Inflammatory macrophage treated with lipopolysaccharide for 1 hour (primary cell): ENCODE measurements around the gene KLHL29.
"Not testable (repeated sequence)": the region's sequence is repeated elsewhere in the genome, so short reads cannot be mapped to it uniquely, and the experiment has no call there.

Experiments
- DNase-seq, 2 donors: peaks; one replicate each; pipeline ENCODE4 v3.0.0-alpha.2; 2020 to 2022

KLHL29 gene

DNA sequence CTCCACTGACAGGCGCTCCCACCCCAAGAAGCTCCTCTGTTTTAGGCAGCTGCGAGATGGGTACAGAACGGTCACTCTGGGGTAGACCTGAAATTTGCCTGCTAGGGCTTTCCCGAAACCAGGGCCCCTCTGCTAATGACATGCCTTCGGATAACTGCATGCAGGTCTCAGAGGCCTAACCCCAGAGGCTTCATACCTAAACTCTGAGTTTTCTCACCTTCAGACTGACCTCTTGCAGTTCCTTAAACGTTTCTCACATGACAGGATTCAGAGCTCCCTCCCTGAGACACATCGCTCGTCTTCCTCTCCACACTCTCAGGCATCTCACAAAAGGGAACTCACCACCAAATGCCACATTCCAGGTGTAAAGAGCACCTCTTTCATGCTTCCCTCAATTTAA lies 11.3 kb upstream of the KLHL29 start:
- no peak for DNase-seq

DNA sequence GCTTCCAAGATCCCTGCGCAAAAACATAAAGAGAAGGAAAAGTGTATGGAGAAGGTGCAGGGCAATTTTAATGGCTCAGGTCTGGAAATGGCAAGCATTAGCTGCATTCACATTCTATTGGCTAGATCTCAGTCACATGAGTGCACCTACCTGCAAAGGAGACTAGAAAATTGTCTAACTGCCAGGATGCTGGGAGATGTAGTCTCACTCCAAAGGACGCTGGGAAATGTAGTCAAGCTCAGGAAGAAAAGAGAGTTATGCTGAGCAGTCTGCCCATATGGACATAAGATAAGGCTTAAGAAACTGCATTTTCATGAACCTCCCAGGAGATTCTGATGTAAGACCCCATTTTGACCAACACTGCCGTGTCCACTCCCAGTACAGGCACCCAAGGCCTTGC lies 9.5 kb upstream of the KLHL29 start:
- no peak for DNase-seq

DNA sequence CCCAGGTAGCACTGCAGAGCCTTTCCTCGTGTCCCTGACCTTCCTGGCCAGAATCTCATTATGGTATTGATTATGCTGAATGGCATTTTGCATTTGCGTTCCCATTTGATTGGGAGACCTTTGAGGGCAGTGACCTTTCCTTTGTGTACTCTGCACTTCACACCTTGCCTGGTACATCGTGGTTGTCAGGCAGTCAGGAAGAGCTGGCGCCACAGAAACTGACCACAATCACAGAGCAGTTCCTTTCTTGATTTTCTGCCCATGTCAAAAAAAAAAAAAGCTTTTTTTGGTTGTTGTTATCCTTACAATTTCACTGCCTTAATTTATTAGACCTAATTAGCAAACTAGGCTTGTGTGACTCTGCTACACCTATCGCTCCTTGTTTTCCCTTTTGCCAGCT lies 8.9 kb upstream of the KLHL29 start:
- no peak for DNase-seq

DNA sequence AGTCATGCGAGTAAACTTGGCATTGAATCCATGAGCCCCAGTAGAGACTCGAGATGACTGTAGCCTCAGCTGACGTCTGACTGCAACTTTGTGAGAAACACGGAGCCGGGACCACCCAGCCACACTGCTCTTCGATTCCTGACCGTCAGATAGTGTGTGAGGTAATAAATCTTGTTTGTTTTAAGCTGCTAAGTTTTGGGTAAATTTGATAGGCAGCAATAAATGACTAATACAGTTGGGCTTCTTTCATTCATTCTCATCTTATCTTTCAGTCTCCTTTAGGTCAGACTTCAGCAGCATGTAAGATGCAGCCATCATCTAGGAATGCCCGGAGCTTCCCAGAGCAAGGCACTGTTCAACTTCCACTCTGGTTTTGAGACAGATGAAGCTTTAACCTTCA lies 8.0 kb upstream of the KLHL29 start:
- DNase-seq: no peak

DNA sequence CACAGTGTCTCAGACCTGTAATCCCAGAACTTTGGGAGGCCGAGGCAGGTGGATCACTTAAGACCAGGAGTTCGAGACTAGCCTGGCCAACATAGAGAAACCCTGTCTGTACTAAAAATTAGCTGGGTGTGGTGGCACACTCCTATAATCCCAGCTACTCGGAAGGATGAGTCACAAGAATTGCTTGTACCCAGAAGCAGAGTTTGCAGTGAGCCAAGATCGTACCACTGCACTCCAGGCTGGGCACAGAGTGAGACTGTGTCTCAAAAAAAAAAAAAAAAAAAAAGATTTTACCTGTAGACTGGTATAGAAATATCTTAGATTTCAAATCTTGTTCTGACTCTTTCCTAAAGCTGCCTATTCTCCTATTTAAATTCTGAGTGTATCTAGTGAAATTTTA lies 7.2 kb upstream of the KLHL29 start:
- DNase-seq: no peak

DNA sequence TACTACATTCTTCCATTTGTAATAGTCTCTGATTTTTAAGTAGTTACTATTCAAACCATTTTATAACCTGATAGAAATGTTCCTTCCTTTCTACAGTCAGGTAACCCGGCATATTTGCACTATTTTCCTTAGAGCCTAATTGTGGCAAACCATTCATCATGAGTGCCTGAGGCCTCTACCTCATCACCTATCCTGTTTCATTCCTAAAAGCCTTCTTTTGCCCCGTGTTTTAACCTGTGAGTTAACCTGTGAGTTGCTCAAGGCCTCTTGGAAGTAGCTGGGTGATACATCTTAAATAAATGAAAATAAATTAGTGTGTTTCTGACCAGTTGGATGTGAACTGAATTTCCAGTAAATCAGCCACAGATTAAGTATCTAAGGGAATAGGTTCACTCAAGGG lies 6.5 kb upstream of the KLHL29 start:
- no peak for DNase-seq

DNA sequence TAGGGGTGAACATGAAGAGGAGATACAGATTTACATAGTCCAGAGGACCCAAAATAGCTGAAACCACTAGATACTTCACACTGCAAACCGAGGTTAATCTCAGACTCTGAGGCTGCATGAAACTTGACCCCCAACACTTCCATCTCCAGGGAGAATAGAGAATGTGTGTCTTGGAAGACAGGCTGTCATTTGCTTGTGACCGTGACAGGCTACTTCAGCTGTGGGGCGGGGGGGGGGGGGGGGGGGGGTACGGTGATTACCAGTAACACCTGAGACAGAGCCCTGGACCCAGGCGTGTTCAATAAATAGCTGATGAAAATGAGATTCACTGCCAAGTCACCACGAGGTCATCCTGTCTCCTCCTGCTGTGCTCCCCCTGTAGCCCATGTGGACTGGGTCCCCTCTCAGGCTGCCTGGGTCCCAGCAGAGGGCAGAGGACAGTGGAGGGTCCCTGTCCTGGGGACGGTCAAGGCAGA lies 5.7 kb upstream of the KLHL29 start:
- DNase-seq: no peak

DNA sequence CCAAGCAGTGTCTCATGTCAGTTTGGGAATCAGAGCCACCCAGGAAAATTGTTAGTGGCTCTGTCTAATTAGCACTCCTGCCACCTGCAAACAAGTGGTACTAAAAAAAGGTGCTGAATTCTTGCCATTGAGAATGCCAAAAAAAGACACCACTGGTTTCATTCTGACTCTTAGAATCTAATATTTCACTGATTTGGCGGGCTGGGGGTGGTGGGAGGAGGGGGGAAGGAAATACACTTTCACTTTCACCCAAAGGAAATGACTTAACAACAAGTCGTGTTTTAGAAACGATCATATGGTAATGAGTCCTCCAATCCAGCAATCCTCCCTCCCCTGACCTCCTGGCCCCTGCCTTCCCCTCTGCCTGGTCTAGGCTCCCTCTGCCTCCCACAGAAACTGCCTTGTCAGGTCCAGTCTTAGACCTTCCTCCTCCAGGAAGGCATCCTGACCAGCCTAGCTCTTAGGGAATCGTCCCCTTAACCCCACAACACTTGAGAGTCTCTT lies 4.4 kb upstream of the KLHL29 start:
- DNase-seq: peak; percentile 34 to 38

DNA sequence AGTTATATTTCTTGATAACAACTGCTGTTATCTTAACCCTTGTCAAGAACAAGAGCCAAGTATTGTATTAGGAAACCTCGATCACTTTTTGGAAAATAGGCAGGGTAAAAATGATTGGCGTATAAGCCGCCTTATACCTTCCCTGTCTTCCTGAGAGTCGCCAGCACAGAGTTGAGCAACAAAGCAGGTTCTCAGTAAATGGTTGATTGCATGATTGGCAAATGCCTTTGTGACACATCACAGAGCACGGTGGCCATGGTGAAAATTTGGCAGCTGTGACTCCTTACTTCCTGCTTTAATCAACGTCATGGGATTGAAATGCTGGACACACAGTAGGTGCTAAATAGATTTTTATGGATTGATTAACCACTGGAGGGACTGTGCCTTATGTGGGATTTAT lies 3.9 kb upstream of the KLHL29 start:
- DNase-seq: peak; percentile 41 to 48

DNA sequence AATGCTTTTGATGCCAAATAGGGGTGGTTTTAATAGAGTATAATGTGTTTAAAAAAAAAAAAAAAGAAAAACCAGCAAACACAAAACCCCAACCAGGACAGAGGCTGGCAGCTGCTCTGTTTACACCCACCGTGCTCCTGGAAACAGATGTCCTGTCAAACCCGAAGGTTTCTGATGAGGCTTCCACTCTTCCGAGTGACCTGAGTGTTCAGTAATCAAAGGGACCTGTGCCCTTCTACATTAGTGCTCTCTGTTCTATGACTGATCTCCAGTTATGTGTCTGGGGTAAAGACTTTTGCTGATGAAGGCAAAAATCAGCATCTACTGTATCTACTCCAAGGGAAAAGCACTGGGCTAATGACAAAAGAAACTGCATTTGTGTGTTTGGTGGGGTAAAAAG lies 3.5 kb upstream of the KLHL29 start:
- DNase-seq: no peak

DNA sequence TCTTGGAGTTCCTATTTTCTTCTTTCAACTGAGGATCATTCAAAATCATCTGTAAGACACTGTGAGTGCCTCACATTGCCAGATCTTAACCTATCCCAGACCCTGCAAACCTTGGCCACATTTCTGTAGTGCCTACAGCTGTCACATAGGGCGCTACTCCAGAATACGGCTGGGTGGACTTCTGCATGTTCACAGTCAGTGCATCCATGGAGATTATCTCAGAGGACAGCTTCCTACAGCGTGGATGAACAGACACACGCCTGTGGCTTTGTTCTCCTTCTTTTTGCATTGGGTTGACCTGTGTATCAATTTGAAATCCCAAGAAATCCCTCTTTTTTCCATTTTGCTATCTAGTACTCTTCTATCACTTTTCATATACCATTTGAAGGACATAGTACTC lies 1.9 kb upstream of the KLHL29 start:
- no peak for DNase-seq

DNA sequence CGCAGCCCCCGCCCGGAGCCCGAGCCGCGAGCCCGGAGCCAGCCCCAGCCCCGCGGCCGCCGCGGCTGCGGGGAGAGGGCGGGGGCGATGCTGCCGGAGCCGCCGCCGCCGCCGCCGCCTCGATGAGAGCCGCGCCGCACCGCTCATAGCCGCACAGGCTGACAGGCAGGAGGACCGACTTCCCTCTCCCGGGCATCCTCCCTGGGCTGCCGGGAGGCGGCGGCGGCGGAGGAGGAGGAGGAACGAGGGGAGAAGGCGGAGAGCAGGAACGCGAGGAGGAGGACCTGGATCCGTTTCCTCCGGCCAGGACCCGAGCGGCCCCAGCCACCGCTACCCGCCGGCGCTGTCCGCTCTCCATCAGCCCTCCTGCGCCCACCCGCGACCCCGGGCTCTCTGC lies 370 bp downstream of the KLHL29 start:
- peak; percentile 19 to 20 for DNase-seq

DNA sequence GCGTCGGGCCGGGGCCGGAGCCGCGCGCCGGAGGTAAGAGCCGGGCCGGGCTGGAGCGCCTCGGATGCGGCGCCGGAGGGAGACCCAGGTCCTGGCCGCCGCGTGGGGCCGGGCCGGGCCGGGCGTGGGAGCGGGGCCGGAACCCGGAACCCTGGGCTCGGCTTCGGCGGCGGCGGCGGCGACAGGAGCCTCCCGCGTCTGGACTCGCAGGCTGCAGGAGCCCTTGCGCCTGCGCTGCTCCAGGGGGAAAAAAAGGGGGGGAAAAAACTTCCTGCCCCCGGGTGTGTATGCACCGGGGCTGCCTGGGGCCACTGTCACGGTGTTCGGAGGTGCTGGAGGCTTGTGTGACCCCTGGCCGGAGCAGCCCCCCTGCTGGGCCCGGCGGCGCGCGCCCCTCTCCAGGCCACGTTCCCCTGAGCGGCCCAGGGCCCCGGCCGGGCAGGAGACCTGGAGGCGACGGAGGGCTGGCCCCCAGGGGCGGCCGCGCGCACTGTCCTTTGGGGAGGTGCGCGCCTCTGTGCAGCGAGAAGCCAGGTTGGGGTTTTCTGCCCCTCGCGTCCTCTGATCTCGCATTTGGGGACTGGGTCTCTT lies 864 bp downstream of the KLHL29 start:
- DNase-seq: no peak

DNA sequence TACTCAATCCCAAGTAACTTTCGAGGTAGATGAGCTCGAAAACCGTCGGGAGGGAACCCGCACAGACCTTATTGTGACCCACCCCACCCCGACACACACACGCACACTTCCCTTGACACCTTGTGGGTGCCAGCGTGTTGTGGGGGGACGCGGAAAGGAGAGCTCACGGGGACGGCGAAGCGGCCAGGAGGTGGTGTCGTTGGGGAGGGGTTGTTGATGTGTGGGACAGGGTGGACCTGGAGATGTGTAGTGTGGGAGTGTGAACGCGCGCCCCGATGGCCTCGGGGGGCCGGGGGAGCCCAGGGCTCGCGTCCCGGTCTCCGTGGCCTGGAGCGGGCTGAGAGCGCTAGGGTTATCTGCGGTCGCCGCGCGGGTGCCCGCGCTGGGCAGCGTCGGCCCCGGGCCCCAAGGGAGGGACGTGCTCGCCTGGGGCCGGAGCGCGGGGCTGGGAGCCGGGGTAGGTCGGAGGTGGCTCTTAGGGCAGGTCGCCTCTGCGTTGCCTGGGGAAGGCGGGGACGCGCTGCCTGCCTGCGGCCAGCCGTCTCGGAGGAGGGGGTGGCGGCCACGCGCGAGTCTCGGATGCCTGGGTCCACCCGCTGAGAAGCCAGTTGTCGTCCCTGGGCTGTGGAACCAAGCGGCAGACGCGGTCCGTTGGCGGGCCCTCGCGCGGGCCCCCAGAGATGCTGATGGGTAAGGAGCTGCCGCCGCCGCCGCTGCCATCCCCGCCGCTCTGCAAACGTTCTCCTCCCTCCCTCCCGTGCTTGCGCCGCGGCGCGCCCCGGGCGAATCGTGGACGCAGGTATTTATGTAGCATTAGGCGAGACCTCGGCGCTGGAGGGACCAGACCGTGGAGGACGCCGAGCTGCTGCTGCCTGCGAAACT lies 1.6 kb downstream of the KLHL29 start:
- DNase-seq: no peak

DNA sequence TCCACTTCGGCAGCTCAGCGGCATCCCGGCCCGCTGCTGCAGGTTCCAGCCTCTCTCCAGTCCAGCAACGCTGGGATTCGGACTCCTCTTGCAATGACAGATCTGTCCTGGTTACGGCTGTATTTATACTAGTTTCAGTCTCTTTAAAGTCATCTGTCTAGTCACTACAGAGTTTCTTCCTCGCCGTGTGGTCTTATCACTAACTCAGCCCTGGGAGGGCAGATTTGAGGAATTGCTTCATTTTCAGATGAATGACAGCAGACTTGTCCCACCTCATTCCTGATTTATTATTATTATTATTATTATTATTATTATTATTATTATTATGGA lies 2.2 kb downstream of the KLHL29 start:
- no peak for DNase-seq

DNA sequence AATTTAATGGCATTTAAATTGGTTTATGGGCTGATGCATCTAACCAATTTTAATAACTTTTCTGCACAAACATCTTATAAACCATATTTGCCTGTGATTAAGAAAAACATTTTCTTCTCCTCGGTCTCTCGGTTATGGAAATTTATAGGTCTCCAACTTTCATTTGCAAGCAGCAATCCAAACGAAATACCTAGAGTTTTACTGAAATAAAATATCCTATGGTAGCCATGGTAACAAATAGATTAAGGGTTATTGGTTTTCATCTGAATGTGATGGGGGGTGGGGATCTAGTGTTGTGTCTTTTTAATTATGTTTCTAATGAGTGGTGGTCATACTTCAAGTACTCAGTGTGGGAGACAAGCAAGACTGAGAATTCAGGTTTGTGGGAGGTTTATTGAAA lies 2.9 kb downstream of the KLHL29 start:
- no peak for DNase-seq

DNA sequence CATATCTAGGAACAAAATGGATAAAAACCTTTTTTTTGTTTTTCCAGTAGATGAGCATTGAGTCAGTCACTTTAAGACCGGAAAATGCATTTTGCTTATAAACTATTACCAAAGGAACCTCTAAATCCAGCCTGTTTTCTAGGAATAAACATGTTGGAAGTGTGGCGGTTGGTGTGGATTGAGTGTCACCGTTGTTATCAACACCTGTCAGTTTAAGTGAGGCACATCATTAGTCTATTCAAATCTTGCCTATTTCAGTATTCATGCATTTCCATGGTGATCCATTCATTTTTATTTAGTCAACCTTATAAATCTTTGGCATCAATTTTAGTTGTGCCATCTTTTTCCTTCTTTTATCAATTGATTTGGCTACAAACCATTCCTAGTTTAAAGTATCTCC lies 3.3 kb downstream of the KLHL29 start:
- no peak for DNase-seq

DNA sequence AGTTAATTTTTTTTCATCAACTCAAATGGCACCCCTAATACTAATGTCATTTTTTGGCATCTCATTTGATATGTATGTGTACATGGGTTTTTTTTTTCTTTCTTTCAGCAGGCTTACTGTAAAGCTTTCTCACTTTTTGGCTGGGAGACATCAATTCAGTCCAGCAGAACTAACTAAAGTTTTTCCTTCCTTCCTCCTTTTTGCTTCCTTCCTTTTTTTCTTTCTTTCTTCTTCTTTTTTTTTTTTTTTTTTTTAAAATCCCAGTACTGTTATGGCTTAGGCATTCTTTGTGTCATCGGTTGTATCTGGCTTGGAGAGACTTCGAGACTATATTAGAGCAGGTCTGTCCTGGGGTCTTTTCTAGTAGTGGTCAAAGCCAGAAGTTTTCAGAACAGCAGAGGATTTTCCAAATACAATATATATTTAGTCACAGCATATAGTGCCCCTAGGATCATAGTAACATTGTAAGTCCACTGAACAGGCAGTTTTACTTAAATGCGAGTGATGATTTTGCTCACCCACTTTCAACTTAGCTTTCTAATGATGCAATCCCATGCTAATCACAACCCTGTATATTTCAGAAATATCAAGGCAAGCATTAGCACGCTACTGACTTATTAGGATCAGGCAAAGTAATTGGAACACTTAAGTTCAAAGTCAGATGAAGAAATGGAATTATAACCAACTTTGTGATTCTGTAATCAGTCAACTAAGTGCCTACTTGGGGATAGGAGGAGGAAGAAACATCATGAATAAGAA lies 4.0 kb downstream of the KLHL29 start:
- DNase-seq: no peak

DNA sequence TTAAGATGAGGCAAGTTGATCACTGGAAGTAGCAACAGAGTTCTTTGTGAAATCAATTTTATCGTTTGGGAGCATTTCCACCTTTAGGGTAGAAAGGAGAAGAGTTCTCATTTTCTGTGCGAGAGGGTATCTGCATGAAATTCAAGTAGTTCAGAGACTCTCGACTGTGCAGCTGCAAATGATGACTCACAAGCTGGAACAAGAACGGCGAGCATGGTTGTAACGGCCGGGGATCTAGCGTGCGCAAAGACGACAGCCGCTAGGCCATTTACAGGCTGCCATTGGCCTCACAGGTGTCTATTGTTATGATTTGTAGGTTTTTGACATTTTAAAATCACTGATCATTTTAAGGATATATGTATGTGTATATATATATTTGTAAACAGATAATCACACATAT lies 5.2 kb downstream of the KLHL29 start:
- no peak for DNase-seq

DNA sequence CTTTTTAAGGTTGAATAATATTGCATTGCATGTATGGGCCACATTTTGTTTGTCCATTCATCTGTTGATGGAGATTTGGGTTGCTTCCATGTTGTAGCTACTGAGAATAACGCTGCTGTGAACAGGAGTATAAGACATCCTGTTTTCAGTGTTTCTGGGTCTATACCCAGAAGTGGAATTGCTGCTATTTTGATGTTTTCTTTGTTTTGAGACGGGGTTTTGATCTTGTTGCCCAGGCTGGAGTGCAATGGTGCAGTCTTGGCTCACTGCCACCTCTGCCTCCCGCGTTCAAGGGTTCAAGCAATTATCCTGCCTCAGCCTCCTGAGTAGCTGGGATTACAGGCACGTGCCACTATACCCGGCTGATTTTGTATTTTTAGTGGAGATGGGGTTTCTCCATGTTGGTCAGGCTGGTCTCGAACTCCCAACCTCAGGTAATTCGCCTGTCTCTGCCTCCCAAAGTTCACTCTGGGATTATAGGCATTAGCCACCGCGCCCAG lies 6.3 kb downstream of the KLHL29 start:
- not testable (repeated sequence) for DNase-seq

DNA sequence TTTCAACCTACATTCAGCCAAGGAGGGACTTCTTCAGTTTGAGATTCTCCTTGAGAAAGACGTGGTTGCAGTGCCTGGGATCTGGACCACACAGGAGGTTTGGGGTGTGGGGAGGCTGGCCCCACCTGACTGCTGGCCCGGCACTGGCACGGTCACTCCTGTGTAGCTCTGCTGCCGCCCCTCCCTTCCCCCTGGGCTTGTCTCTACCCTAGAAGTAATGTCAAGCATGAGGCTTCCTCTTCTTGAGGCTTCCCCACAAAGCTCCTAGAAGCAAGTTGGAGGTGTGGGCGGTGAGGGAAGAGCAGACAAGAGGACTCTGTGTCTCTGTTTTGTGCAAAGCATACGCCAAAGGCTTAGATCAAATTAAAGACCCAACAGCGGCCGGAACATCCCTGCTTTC lies 8.7 kb downstream of the KLHL29 start:
- peak; percentile 34 to 49 for DNase-seq

DNA sequence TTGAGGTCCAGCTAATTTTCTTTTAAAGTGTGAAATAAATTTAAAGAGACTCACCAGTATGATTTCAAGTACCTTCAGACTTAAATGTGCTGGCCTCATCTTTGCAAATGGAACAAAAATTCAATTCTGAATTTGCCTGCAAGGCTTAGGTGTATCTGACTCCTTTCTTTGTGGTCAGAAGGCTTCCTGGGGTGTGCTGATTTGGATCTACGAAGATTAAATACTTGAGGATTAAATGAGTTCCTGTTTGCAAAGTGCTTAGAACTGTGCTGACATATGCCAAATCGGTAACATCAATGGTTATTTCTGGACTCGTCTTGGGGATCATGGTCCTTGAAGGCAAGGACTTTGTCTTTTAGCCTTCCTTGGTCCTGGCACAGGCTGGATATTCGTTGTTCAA lies 9.7 kb downstream of the KLHL29 start:
- DNase-seq: no peak

DNA sequence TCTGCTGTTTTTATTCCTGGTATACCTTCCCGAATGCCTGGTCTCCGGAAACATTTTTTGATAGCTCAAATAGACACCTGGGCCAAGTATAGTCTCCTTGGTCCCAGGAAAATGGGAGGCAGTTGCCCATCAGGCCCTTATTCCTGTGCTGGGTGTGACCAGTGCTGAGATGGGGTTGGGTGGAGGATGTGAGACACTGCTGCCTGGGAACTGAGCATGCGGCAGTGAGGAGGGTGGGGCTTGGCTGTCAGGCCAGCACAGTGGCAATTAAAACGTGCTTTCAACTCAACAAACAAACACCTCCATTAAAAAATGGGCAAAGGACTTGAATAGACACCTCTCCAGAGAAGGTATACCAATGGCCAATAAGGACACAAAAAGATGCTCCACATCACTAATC lies 12.5 kb downstream of the KLHL29 start:
- DNase-seq: no peak
